CD4-positive, alpha-beta T cell treated with Interleukin-2 at 100 ng/mL for 4 hours (primary cell): ENCODE data around the gene GALNT14.

ENCODE experiments used
- DNase-seq: peaks from one replicate; pipeline ENCODE4 v3.0.0-alpha.2; 2020; ENCODE audit warnings: low spot score

Gene GALNT14

GRCh38 chr2:31132786-31133185 is 5.5 kb downstream of the GALNT14 start:
- no peak for DNase-seq

GRCh38 chr2:31131871-31132270 is 6.4 kb downstream of the GALNT14 start:
- no peak for DNase-seq

- DNase-seq, result no peak
Measured at GRCh38 chr2:31129375-31130171, 8.7 kb downstream of the GALNT14 start.

GRCh38 chr2:31127931-31128330 is 10.3 kb downstream of the GALNT14 start:
- no peak for DNase-seq

GRCh38 chr2:31125918-31126695 is 12.1 kb downstream of the GALNT14 start:
- DNase-seq, result no peak

GRCh38 chr2:31124904-31125303 is 13.3 kb downstream of the GALNT14 start:
- no peak for DNase-seq

GRCh38 chr2:31122133-31122532 is 16.1 kb downstream of the GALNT14 start:
- DNase-seq, result no peak

GRCh38 chr2:31113765-31114164 is 24.5 kb downstream of the GALNT14 start:
- DNase-seq, result no peak

GRCh38 chr2:31112544-31112943 is 25.7 kb downstream of the GALNT14 start:
- no peak for DNase-seq

- no peak for DNase-seq
Measured at GRCh38 chr2:31110998-31111397, 27.2 kb downstream of the GALNT14 start.

GRCh38 chr2:31110431-31110830 is 27.8 kb downstream of the GALNT14 start:
- no peak for DNase-seq

GRCh38 chr2:31109633-31110192 is 28.5 kb downstream of the GALNT14 start:
- DNase-seq, result no peak

GRCh38 chr2:31108561-31109286 is 29.5 kb downstream of the GALNT14 start:
- no peak for DNase-seq

- DNase-seq, result no peak
Measured at GRCh38 chr2:31107591-31108300, 30.5 kb downstream of the GALNT14 start.

GRCh38 chr2:31101701-31102100 is 36.5 kb downstream of the GALNT14 start:
- no peak for DNase-seq

- no peak for DNase-seq
Measured at GRCh38 chr2:31097962-31098613, 40.2 kb downstream of the GALNT14 start.

GRCh38 chr2:31090188-31090587 is 48.1 kb downstream of the GALNT14 start:
- DNase-seq, result no peak

GRCh38 chr2:31089645-31090044 is 48.6 kb downstream of the GALNT14 start:
- no peak for DNase-seq

GRCh38 chr2:31088504-31089195 is 49.6 kb downstream of the GALNT14 start:
- no peak for DNase-seq

- no peak for DNase-seq
Measured at GRCh38 chr2:31087491-31087890, 50.7 kb downstream of the GALNT14 start.

GRCh38 chr2:31086590-31086989 is 51.6 kb downstream of the GALNT14 start:
- DNase-seq, result no peak
